ENCODE data around the gene OTULINL.

OTULINL gene

DNA sequence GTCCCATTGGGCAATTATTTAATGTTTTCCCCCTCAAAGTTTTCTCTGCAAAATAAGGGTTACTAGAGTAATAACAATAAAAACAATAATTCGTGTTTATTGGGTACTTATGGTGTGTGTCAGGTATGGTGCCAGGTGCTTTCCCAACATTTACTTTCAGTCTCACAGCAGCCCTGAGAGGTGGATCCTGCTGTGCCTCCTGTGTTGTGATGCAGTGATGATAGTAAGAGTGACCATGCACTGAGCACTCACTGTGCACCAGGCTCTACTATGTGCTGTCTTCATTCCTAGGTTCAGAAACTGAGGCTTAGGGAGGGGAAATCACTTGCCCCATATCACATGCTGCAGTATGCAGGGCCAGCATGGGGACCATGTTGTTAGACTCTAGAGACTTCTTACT lies 15.5 kb downstream of the OTULINL start:
- DNase-seq (ENCODE audit: low read depth) = no peak
- H3K4me3 ChIP-seq (ENCODE audit: low read depth, low read length) = no peak overlapping the region
- TF ChIP-seq CTCF (IDR thresholded peaks at IDR 0.05; ENCODE audit: low read depth, low read length, missing control alignments) = no peak

DNA sequence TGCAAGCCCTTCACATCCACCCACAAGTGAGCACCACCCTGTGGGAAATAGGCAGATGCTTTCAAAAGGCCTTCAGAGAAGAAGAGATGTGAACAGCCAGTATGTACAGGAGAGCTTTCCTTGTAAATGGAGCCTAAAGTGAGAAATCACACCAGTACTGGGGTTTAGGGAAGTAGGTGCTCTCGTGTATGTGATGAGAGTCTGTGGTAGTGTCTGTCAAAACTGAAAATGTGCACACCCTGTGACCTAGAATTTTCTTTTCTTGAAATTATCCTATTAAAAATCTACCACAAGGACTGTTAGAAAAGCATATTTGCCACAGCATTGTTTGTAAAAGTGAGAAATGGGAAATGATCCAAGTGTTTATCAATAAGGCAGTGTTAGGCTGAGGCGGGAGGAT lies 16.6 kb downstream of the OTULINL start:
- TF ChIP-seq CTCF (IDR thresholded peaks at IDR 0.05; ENCODE audit: low read depth, low read length, missing control alignments) = no peak
- no peak for DNase-seq (ENCODE audit: low read depth)
- H3K4me3 ChIP-seq (ENCODE audit: low read depth, low read length) = no peak overlapping the region

DNA sequence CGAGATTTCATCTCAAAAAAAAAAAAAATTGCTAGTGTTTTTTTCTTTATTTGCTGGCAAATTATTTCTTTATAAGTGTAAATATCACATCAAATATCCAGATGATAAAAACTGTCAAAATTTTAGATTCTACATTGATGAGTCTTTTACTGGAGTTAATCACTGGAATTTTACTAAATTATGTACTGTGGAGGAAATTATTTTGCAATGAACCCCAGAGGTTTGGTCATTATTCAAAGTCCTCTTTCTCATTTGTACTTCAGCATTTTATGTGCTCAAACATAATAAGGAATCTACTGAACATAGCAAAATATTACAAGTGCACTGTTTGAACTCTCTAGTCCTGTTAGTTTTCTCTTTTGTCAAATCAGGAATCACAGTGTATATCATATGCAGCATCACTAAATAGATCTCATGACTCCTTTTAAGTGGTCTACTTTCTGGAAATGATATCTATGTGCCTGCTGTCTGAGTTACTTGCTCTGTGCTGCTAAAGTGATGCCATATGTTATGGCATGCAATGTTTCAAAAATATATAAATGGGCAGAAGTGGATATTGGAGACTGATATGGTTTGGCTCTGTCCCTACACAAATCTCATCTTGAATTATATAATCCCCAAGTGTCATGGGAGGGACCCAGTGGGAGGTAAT lies 18.0 kb downstream of the OTULINL start:
- DNase-seq (ENCODE audit: low read depth) = no peak
- TF ChIP-seq CTCF (IDR thresholded peaks at IDR 0.05; ENCODE audit: low read depth, low read length, missing control alignments) = no peak
- H3K4me3 ChIP-seq (ENCODE audit: low read depth, low read length) = no peak overlapping the region

GRCh38 chr5:14600846-14601245 lies 19.3 kb downstream of the OTULINL start:
- TF ChIP-seq CTCF (IDR thresholded peaks at IDR 0.05; ENCODE audit: low read depth, low read length, missing control alignments) = no peak
- no peak for DNase-seq (ENCODE audit: low read depth)
- H3K4me3 ChIP-seq (ENCODE audit: low read depth, low read length) = no peak overlapping the region

GRCh38 chr5:14603141-14603540 lies 21.5 kb downstream of the OTULINL start:
- no peak overlapping the region for H3K4me3 ChIP-seq (ENCODE audit: low read depth, low read length)
- no peak for DNase-seq (ENCODE audit: low read depth)
- TF ChIP-seq CTCF (IDR thresholded peaks at IDR 0.05; ENCODE audit: low read depth, low read length, missing control alignments) = no peak

DNA sequence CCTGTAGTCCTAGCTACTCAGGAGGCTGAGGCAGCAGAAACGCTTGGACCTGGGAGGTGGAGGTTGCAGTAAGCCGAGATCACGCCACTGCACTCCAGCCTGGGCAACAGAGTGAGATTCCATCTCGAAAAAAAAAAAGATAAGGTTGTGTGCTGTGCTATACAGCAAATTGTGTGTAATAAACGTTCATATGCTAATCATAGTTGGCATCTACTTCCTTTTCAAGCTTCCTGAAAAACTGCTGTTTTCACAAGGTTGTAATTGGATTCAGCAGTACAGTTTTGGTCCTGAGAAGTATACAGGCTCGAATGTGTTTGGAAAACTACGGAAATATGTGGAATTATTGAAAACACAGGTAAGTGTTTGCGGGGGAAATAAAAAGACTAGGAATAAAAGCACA lies 25.5 kb downstream of the OTULINL start:
- no peak for TF ChIP-seq CTCF (IDR thresholded peaks at IDR 0.05; ENCODE audit: low read depth, low read length, missing control alignments)
- DNase-seq (ENCODE audit: low read depth) = no peak
- no peak overlapping the region for H3K4me3 ChIP-seq (ENCODE audit: low read depth, low read length)

GRCh38 chr5:14608169-14608568 lies 26.6 kb downstream of the OTULINL start:
- DNase-seq (ENCODE audit: low read depth) = no peak
- TF ChIP-seq CTCF (IDR thresholded peaks at IDR 0.05; ENCODE audit: low read depth, low read length, missing control alignments) = no peak
- H3K4me3 ChIP-seq (ENCODE audit: low read depth, low read length) = no peak overlapping the region

Data from GM12864 (cell line).